ENCODE data around the gene MMEL1.

- TF ChIP-seq CTCF (conservative IDR thresholded peaks at IDR 0.05): no peak
- no peak for TF ChIP-seq EZH2 (IDR thresholded peaks at IDR 0.05; ENCODE audit: low read depth)
Observed at GRCh38 chr1:2601721-2602303, 31.0 kb downstream of the MMEL1 start.

All from PC-9 (cell line).